GM12891 (cell line): ENCODE measurements around the gene PUDP.

Experiments
- PAX5 ChIP-seq: IDR thresholded peaks from 2 replicates; pipeline ENCODE4 v1.6.1; 2011; ENCODE audit warnings: low read length, moderate library complexity, mild to moderate bottlenecking; ENCODE audit not compliant: insufficient read depth, severe bottlenecking
- POLR2A ChIP-seq: IDR thresholded peaks from 2 replicates; pipeline ENCODE4 v1.6.1; 2011; ENCODE audit warnings: low read depth, low read length, control low read depth
- POLR2AphosphoS5 ChIP-seq: IDR thresholded peaks from 2 replicates; pipeline ENCODE4 v1.6.1; 2011; ENCODE audit warnings: low read depth, low read length, control low read depth
- TAF1 ChIP-seq: IDR thresholded peaks from 2 replicates; pipeline ENCODE4 v1.6.1; 2011; ENCODE audit warnings: low read depth, low read length, control low read depth

- TF ChIP-seq POLR2AphosphoS5 (no peak), POLR2A (no peak), PAX5 (no peak), TAF1 (no peak)
These were observed 8.9 kb upstream of the PUDP start for GRCh38 chrX:7156879-7157278.
